ENCODE data around the gene FRMD3. TPM values are rescaled to one million over a fixed set of nuclear protein-coding genes. Genes with fewer than 3 reads are reported as not detected.

The FRMD3 gene
- total RNA-seq, 1 experiment from 2014 or later: 1.9 TPM

DNA sequence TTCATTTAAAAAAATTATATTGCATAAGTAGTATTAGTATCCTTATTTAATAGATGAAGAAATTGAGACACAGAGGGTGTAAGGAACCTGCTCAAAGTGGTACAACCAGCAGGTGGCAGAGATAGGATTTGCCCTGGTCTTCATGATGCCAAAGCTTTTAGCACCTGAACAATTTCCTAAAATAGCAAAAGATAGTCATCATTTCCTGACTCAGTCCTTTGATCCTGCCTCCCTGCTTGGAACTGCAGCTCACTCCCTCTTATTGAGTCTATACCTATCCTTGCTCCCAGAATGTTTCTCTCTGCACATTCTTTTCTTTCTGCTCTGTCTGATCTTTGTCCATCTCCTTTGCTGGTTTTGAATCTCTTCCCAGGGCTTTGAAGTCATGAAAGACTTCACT is 155.8 kb downstream of the FRMD3 start:
- H3F3A ChIP-seq (ENCODE audit: insufficient read depth, low read depth): no peaks in the 10 kb centered on the region
- no peaks in the 10 kb centered on the region for H3K4me1 ChIP-seq (replicated peaks; ENCODE audit: insufficient read depth)
- CTCF ChIA-PET: no interaction called here
- no peaks in the 10 kb centered on the region for H3K9me3 ChIP-seq (ENCODE audit: insufficient read depth, low read depth)
- H3K27ac ChIP-seq: no peak overlapping the region
- TF ChIP-seq, protein P1, sequence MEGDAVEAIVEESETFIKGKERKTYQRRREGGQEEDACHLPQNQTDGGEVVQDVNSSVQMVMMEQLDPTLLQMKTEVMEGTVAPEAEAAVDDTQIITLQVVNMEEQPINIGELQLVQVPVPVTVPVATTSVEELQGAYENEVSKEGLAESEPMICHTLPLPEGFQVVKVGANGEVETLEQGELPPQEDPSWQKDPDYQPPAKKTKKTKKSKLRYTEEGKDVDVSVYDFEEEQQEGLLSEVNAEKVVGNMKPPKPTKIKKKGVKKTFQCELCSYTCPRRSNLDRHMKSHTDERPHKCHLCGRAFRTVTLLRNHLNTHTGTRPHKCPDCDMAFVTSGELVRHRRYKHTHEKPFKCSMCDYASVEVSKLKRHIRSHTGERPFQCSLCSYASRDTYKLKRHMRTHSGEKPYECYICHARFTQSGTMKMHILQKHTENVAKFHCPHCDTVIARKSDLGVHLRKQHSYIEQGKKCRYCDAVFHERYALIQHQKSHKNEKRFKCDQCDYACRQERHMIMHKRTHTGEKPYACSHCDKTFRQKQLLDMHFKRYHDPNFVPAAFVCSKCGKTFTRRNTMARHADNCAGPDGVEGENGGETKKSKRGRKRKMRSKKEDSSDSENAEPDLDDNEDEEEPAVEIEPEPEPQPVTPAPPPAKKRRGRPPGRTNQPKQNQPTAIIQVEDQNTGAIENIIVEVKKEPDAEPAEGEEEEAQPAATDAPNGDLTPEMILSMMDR (conservative IDR thresholded peaks at IDR 0.05): no peak
- TF ChIP-seq EZH2 (IDR thresholded peaks at IDR 0.05; ENCODE audit: low read depth): no peak
- no peaks in the 10 kb centered on the region for H3K79me2 ChIP-seq (ENCODE audit: low read depth)
- POLR2A ChIA-PET (ENCODE audit: unreplicated experiment): no interaction called here
- H3K9me2 ChIP-seq (ENCODE audit: insufficient read depth): no peaks in the 10 kb centered on the region
- DNase-seq: no peak
- no peaks in the 10 kb centered on the region for H4K20me1 ChIP-seq (ENCODE audit: insufficient read depth)
- intact Hi-C loops (cut with micrococcal nuclease; ENCODE audit: unreplicated experiment): loop anchor here (10.0 kb wide), 1 partner anchor 92 kb away; no protein-coding TSS in a partner anchor
- no peak overlapping the region for H3K4me2 ChIP-seq
- H3K4me3 ChIP-seq: no peak overlapping the region
- no peaks in the 10 kb centered on the region for H3K27me3 ChIP-seq (ENCODE audit: insufficient read depth, low read depth)
- no peak overlapping the region for H2AFZ ChIP-seq
- H3K36me3 ChIP-seq (ENCODE audit: low read depth): no peaks in the 10 kb centered on the region
- no TSS peak for BruUV-seq (replicated peaks)

DNA sequence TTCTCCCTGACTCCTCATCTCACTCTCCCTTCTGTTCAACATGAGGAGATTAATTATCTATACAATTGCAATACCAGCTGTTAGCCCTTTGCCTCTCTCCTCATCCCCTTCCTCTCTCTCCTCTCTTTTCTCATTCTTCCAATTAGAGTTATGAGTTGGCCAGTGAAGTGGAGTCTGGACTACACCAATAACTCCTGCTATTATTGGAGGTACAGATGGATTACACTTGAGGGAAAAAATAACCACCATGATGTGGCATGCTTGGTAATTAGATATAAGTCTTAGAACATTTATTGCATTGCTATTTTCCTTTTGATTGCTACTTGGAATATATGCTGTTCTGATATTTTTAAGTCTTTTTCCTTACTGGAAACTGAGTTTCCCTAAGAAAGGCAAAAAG is 159.2 kb downstream of the FRMD3 start:
- Histone ChIP-seq H3K36me3 (ENCODE audit: low read depth) (no peaks in the 10 kb centered on the region), H3K79me2 (ENCODE audit: low read depth) (no peaks in the 10 kb centered on the region), H3K4me1 (replicated peaks; ENCODE audit: insufficient read depth) (no peaks in the 10 kb centered on the region), H3K4me2 (no peak overlapping the region), H3K9me3 (ENCODE audit: insufficient read depth, low read depth) (no peaks in the 10 kb centered on the region), H3F3A (ENCODE audit: insufficient read depth, low read depth) (no peaks in the 10 kb centered on the region), H3K9me2 (ENCODE audit: insufficient read depth) (no peaks in the 10 kb centered on the region), H4K20me1 (ENCODE audit: insufficient read depth) (no peaks in the 10 kb centered on the region), H2AFZ (no peak overlapping the region), H3K4me3 (no peak overlapping the region), H3K27ac (no peak overlapping the region), H3K27me3 (ENCODE audit: insufficient read depth, low read depth) (no peaks in the 10 kb centered on the region)
- POLR2A ChIA-PET (ENCODE audit: unreplicated experiment): no interaction called here
- DNase-seq: no peak
- TF ChIP-seq EZH2 (IDR thresholded peaks at IDR 0.05; ENCODE audit: low read depth): no peak
- TF ChIP-seq, protein P1 (conservative IDR thresholded peaks at IDR 0.05): no peak
- CTCF ChIA-PET: no interaction called here
- intact Hi-C loops (cut with micrococcal nuclease; ENCODE audit: unreplicated experiment): no loop called here
- BruUV-seq (replicated peaks): no TSS peak

DNA sequence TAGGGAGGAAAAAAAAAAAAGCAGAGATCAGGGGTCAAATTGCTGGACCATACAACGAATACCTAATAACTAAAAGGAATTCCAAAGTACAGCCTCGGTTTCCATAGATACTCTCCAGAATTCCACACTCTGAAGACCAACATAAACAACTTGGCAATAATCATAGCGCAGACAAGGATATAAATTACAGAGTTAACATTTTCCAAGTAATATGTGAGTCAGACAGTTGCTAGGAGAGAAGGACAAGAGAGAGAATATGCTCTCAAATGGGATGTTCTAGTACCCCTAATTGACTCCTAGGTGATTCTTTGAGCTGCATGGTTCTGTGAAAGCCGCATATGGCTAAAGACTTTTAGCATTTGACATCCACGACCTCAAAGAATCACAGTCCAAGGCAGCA is 165.2 kb downstream of the FRMD3 start:
- Histone ChIP-seq H3K27ac (no peak overlapping the region), H3K4me3 (no peak overlapping the region), H3F3A (ENCODE audit: insufficient read depth, low read depth) (no peaks in the 10 kb centered on the region), H3K27me3 (ENCODE audit: insufficient read depth, low read depth) (no peaks in the 10 kb centered on the region), H3K36me3 (ENCODE audit: low read depth) (no peaks in the 10 kb centered on the region), H3K79me2 (ENCODE audit: low read depth) (no peaks in the 10 kb centered on the region), H4K20me1 (ENCODE audit: insufficient read depth) (no peaks in the 10 kb centered on the region), H3K9me2 (ENCODE audit: insufficient read depth) (no peaks in the 10 kb centered on the region), H2AFZ (no peak overlapping the region), H3K4me1 (replicated peaks; ENCODE audit: insufficient read depth) (no peaks in the 10 kb centered on the region), H3K4me2 (no peak overlapping the region), H3K9me3 (ENCODE audit: insufficient read depth, low read depth) (no peaks in the 10 kb centered on the region)
- CTCF ChIA-PET: interaction anchor here (0.6 kb wide), 1 partner anchor 69 kb away, joined by 3 read pairs; no protein-coding TSS in a partner anchor
- BruUV-seq (replicated peaks): no TSS peak
- POLR2A ChIA-PET (ENCODE audit: unreplicated experiment): no interaction called here
- intact Hi-C loops (cut with micrococcal nuclease; ENCODE audit: unreplicated experiment): no loop called here
- no peak for DNase-seq
- no peak for TF ChIP-seq EZH2 (IDR thresholded peaks at IDR 0.05; ENCODE audit: low read depth)
- TF ChIP-seq, protein P1 (conservative IDR thresholded peaks at IDR 0.05): no peak
